NCI-H2171 (cell line): ENCODE data around the gene ZSWIM3.

Source experiments
- DNase-seq: peaks from one replicate; lab custom pipeline; 2025; lab: John Stamatoyannopoulos, UW

The ZSWIM3 gene

DNA sequence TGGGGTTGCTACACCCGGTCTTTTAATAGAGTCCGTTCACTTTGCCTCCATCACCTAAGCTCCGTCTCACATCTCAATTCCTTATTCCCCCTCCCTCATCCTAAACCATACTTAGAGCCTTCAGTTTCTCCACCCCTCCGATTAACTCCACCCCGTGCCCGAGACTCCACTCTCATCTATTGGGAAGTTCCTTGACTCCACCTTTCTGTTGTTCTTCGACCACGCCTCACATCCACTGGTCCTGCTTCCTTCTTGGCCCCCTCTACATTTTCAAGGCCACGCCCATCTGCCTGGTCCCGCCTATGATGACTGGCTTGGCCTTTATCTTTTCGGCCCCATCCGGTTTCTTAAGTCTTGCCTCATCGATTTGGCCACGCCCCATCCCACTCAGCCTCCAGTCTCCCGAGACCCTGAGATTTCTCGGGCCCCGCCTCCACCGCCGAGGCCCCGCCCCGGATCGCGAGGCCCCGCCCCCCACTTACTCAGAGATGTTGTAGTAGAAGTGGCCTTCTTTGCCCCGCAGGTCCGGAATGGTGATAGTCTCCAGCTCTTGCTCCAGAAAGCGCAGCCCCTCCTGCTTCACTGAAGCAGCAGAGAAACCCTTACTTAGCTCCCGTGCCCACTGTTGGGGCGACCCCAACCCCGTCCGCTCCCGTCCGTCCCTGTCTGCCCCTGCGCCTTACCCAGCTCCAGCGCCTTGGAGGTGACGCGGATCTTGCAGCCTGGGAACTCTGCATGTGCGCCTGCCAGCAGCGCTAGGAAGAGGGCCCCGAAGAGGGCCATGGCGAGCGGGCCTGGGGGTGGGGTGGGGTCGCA lies 53.5 kb downstream of the ZSWIM3 start:
- peak; percentile 97 for DNase-seq

DNA sequence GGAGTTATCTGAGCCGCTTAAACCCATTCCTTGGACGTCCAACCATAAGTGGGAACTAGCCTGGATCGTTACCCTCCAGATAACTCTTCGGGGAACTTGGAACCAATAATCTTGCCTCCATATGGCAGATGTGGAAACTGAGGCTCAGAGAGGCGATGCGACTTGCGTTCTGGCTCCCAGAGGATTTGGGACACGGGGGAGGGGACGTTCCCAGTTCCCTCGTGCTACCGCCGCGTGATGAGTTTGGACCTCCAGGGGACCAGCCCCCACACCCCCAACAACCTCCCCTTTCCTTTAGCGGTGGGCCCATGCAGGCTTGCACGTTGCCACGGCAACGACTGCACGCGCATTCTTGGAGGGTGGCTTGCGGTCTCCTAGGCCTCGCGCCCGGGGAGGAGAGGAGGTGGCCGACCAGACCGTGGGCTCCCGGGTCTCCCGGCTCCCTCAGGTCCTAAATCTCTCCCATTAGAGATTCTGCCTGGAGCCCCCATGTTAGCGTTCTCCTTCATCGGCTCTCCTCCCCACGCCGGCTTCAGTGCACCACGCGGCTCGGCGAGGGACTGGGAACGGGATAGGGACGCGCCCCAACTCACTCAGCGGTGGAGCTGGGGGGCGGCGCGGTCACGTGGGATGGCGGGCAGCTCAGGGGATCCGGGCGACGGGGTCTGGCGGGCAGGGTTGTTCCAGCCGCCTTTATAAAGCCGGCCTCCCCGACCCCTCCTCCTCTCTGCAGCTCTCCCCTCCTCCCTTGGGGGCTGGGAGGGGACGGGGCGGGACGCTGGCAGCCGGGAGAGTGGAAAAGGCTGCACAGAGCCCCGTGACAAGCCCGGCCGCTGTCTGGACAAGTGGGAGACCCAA lies 54.3 kb downstream of the ZSWIM3 start, which contains the start of gene PLTP:
Gene PLTP, minus strand, starts transcription at position 670 of the 858 bp plus-strand sequence. CDS start 703 bp downstream, outside the sequence.
- peak; percentile 35 for DNase-seq

GRCh38 chr20:45912344-45912682 lies 54.9 kb downstream of the ZSWIM3 start:
- no peak for DNase-seq

DNA sequence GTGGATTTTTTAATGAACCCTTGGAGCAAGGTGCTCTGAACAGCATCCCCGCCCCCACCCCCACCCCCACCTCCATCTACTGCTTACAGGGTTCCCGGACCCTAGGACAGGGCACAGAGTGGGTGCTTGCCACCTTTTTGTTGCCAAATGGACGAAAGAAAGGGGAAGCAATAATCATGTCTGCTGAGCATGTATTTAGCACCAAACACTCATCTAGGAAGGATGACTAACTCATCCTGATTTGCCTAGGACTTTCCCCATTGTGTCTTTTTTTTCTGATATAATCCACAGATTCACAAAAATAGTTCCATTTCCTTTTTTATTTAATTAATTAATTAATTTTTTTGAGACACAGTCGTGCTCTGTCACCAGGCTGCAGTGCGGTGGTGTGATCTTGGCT lies 55.7 kb downstream of the ZSWIM3 start:
- no peak for DNase-seq

GRCh38 chr20:45917790-45918141 lies 60.4 kb downstream of the ZSWIM3 start:
- DNase-seq = peak; percentile 2

- DNase-seq = no peak
Measured at GRCh38 chr20:45918182-45918737, 60.8 kb downstream of the ZSWIM3 start.

DNA sequence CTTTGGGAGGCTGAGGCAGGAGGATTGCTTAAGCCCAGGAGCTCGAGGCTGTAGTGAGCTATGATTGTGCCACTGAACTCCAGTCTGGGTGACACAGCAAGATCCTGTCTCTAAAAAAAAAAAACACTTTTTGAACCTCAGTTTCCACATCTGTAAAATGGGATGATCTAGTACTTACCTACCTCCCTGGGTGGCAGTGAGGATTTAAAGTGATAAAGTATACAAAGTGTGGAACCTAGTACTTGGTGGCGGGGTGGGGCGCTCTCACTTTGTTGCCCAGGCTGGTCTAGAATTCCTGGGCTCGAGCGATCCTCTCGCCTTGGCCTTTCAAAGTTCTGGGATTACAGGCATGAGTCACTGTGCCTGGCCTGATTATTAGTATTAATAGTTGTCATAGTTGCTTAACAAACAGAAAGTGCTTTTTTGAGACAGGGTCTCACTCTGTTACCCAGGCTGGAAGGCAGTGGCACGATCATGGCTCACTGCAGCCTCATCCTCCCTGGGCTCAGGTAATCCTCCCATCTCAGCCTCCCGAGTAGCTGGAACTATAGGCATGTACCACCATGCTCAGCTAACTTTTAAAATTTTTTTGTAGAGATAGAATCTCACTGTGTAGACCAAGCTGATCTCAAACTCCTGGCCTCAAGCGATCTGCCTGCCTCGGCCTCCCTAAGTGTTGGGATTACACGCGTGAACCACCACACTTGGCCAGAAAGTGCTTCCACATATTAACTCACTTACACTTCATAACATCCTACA lies 61.5 kb downstream of the ZSWIM3 start:
- no peak for DNase-seq

DNA sequence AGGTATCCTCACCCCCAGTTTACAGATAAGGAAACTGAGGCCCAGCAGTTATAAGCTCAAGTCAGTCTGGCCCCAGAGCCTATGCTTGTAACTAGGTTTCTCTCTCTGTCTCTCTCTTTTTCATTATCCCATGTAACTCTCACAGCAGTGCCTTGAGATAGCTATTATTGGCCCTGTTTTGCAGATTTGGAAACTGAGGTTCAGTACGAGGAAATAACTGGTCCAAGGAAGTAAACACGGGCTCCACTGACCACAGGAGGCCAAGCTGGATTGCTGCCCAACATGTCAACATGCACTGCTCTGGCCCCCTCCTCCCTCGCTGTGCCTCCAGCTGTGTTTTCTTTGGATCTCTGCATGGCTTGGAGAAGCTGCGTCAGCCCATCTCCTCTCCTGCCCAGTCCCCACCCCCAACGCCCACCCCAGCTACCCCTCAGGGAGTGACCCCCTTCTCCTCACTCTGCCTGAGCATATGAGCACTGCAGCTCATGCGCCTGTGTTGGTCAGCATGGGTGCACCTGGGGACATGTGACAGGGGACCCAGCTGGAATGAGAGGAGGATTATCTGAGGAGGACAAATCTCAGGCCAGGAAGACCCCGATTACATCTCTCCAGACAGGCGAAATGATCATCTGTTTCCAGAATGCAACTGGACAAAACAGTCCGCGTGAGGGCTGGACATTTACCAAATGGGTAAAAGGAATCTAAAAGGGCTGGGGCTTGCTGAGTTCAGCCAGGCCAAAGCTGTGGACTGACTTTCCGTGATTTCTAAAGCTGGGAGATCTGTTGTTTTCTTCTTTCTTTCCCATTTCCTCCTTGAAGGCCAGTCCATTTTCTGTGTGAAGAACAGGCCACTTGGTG lies 62.4 kb downstream of the ZSWIM3 start:
- no peak for DNase-seq

GRCh38 chr20:45920462-45921336 lies 63.3 kb downstream of the ZSWIM3 start:
- no peak for DNase-seq

GRCh38 chr20:45921337-45922189 lies 64.1 kb downstream of the ZSWIM3 start:
- no peak for DNase-seq

GRCh38 chr20:45924391-45925261 lies 67.2 kb downstream of the ZSWIM3 start:
- DNase-seq = no peak

DNA sequence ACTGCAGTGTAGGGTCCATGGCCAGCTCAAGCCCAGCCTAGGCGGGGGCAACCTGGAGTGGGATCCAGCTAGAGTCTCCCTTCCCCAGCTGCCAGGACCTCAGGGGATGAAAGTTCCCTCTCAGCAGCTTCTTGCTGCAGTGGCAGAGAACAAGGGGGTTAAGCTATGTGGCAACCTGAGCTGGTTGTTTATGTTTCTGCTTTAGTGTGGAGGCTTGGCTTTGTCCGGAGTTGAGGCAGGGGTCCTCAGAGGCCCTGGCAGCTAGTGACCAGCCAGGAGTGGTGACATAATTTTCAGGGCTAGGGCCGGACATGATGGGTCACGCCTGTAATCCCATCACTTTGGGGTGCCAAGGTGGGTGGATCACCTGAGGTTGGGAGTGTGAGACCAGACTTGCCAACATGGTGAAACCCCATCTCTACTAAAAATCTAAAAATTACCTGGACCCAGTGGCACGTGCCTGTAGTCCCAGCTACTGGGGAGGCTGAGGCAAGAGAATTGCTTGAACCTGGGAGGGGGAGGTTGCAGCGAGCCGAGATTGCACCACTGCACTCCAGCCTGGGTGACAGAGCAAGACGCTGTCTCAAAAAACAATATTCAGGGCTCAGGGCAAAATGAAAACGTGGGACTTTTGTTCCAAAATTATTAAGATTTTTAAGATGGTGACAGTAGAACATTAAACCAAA lies 68.5 kb downstream of the ZSWIM3 start:
- no peak for DNase-seq

GRCh38 chr20:45926731-45927070 lies 69.3 kb downstream of the ZSWIM3 start:
- DNase-seq = no peak

DNA sequence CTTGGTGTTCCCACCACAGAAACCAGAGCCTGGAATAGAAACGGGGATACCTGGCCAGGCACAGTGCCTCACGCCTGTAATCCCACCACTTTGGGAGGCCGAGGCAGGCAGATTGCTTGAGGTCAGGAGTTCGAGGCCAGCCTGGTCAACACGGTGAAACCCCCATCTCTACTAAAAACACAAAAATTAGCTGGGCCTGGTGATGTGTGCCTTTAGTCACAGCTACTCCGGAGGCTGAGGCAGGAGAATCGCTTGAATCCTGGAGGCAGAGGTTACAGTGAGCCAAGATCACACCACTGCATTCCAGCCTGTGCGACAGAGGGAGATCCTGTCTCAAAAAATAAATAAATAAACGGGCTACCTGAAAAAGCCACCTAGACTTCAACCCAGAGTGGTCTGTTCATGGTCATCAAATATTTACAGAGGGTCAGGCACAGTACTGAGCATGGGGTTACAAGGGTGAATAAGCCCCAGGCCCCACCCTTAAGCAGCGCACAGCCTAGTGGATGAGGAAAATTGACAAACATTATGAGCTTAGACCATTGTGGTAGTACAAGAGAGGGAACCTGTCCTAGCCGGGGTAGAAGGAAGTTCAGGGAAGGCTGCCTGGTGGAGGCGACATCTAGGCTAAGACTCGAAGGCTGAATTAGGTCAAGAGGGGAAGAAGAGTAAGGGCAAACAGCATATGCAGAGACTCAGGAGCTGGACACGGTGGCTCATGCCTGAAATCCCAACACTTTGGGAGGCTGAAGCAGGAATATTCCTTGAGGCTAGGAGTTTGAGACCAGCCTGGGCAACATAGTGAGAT lies 69.9 kb downstream of the ZSWIM3 start:
- no peak for DNase-seq
